Activated CD4-positive, alpha-beta T cell treated with anti-CD3 and anti-CD28 coated beads, Interleukin-2, amount 10 ng/mL, durations not matched to agents 7 days and 5 days (primary cell): ENCODE data around the gene NUDT9. TPM values are rescaled to one million over a fixed set of nuclear protein-coding genes. Genes with fewer than 3 reads are reported as not detected.

Experiments
- CTCF ChIA-PET: fragments of 350-600 bp; sonication (Branson Sonifier 250); formaldehyde crosslinking; loops from one replicate; lab custom pipeline; 2021; ENCODE audit warnings: antibody characterized with exemption; lab: Charles Lee
- POLR2A ChIA-PET: fragments of 350-600 bp; sonication (Branson Sonifier 250); formaldehyde crosslinking; loops from one replicate; lab custom pipeline; 2021; ENCODE audit warnings: antibody characterized with exemption; lab: Charles Lee
- DNase-seq: peaks from one replicate; pipeline ENCODE4 v3.0.0-alpha.2; 2020
- H3K27ac Mint-ChIP-seq: one replicate; pipeline ENCODE4 v1.8.0; 2021; ENCODE audit warnings: mild to moderate bottlenecking, moderate library complexity, mixed read lengths
- H3K27me3 Mint-ChIP-seq: one replicate; pipeline ENCODE4 v1.8.0; 2021; ENCODE audit warnings: mixed read lengths
- H3K36me3 Mint-ChIP-seq: one replicate; pipeline ENCODE4 v1.8.0; 2021; ENCODE audit warnings: low read depth, mixed read lengths
- H3K4me1 Mint-ChIP-seq: one replicate; pipeline ENCODE4 v1.8.0; 2021; ENCODE audit warnings: mixed read lengths
- H3K4me3 Mint-ChIP-seq: one replicate; pipeline ENCODE4 v1.8.0; 2021; ENCODE audit warnings: mild to moderate bottlenecking, moderate library complexity, mixed read lengths
- H3K9me3 Mint-ChIP-seq: one replicate; pipeline ENCODE4 v1.8.0; 2021; ENCODE audit warnings: mixed read lengths
- total RNA-seq, 2 experiments: library from RNA; stranded (reverse); gene quantifications; one replicate each; pipeline ENCODE4 v1.2.3, GENCODE V29; 2021

Gene NUDT9
- total RNA-seq, 2 experiments from 2014 or later = 11.7 to 11.9 TPM

GRCh38 chr4:87505862-87506261 is 83.5 kb downstream of the NUDT9 start:
- ChIA-PET CTCF (no interaction called here), POLR2A (no interaction called here)
- Mint-ChIP-seq H3K36me3 (no peaks in the 10 kb centered on the region), H3K9me3 (no peaks in the 10 kb centered on the region), H3K4me3 (no peak overlapping the region), H3K27me3 (no peaks in the 10 kb centered on the region), H3K4me1 (no peaks in the 10 kb centered on the region), H3K27ac (no peak overlapping the region)
- no peak for DNase-seq

GRCh38 chr4:87506974-87507701 is 84.8 kb downstream of the NUDT9 start:
- CTCF ChIA-PET = no interaction called here
- no peak overlapping the region for H3K27ac Mint-ChIP-seq
- DNase-seq = no peak
- no peaks in the 10 kb centered on the region for H3K4me1 Mint-ChIP-seq
- H3K9me3 Mint-ChIP-seq = no peaks in the 10 kb centered on the region
- POLR2A ChIA-PET = no interaction called here
- H3K27me3 Mint-ChIP-seq = no peaks in the 10 kb centered on the region
- H3K36me3 Mint-ChIP-seq = no peaks in the 10 kb centered on the region
- H3K4me3 Mint-ChIP-seq = no peak overlapping the region

Other genes with a start within 250 kb of the NUDT9 start
- gene KLHL8, start 202.0 kb upstream of the NUDT9 start, total RNA-seq = 10 to 100 TPM in 1 of 2 experiments, 1 to 10 TPM in 1; 9.1 to 10.5 TPM
- under 1 TPM in 1 of 2 experiments, not detected in 1; 0.07 TPM for gene HSD17B13, start 99.7 kb upstream of the NUDT9 start, total RNA-seq
- 10 to 100 TPM; 33.6 TPM for gene HSD17B11, start 31.4 kb upstream of the NUDT9 start, total RNA-seq
- not detected for gene SPARCL1, start 106.8 kb downstream of the NUDT9 start, total RNA-seq
- gene DSPP, start 186.0 kb downstream of the NUDT9 start, total RNA-seq = not detected
- not detected for gene DMP1, start 227.7 kb downstream of the NUDT9 start, total RNA-seq